Epithelial cell of esophagus (primary cell): ENCODE results near the gene CDK11B.

Source experiments
- DNase-seq: peaks from one replicate; pipeline ENCODE4 v3.0.0; 2010; ENCODE audit warnings: low read depth
- H3K4me3 ChIP-seq: 2 replicates; pipeline ENCODE4 v1.5.1; 2011; ENCODE audit warnings: mild to moderate bottlenecking, low read length, control low read depth
- CTCF ChIP-seq: IDR thresholded peaks from 2 replicates; pipeline ENCODE4 v1.5.1; 2011; ENCODE audit warnings: low read depth, mild to moderate bottlenecking, low read length, control low read depth, inconsistent platforms; ENCODE audit not compliant: insufficient read depth; ENCODE audit errors: missing control alignments

Gene CDK11B

DNA sequence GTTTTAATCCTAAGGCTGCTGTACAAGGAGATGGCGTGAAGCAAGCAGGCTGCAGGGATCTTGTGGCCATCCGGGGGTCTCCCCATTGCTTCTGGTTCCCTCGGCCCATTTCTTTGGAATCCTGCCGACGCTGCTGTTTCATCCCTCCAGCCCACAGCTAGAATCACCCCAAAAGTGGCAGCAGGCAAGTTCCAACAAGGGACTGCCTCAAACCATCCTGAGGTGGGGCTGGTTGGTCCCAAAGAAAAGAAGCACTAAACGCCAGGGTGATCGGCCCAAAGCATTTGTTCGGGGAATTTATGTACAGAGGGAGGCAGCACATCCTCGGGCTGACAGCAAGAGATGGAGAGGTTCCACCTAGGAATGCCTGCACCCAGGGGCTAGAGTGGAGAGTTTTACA, 48.0 kb downstream of the CDK11B start:
- DNase-seq: no peak
- no peak overlapping the region for H3K4me3 ChIP-seq
- no peak for TF ChIP-seq CTCF

DNA sequence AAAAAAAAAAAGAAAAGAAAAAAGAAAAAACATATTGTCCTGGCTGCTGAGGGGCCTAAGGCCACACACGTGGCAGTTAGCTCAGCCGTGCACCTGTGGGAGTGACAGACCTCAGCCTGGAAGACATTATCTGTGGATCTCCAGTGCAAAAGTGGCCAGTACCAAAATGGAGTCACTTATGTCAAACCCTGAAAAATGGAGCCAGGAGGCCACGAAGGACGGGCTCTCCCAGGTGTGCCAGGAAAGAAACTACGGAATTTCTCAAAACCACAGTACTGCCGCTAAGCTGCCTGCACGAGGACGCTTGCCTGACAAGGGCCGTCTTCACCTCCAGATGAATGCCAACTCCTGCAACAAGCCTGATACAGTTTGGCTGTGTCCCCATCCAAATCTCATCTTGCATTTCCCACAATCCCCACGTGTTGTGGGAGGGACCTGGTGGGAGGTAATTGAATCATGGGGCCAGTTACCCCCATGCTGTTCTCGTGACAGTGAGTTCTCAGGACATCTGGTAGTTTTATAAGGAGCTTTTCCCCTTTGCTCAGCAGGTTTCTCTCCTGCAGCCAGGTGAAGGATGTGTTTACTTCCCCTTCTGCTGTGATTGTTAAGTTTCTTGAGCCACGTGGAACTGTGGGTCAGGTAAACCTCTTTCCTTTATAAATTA, 48.9 kb downstream of the CDK11B start:
- H3K4me3 ChIP-seq: no peak overlapping the region
- no peak for DNase-seq
- TF ChIP-seq CTCF: no peak

DNA sequence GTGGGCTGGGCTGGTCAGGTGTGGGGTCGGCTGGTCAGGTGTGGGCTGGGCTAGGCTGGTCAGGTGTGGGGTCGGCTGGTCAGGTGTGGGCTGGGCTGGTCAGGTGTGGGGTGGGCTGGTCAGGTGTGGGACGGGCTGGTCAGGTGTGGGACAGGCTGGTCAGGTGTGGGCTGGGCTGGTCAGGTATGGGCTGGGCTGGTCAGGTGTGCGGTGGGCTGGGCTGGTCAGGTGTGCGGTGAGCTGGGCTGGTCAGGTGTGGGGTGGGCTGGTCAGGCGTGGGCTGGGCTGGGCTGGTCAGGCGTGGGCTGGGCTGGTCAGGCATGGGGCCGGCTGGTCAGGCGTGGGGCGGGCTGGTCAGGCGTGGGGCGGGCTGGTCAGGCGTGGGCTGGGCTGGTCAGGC, 52.6 kb downstream of the CDK11B start:
- DNase-seq: no peak
- H3K4me3 ChIP-seq: no peak overlapping the region
- TF ChIP-seq CTCF: no peak

GRCh38 chr1:1605724-1606123, 53.1 kb downstream of the CDK11B start:
- TF ChIP-seq CTCF: no peak
- no peak for DNase-seq
- no peak overlapping the region for H3K4me3 ChIP-seq

- TF ChIP-seq CTCF: no peak
- no peak overlapping the region for H3K4me3 ChIP-seq
- DNase-seq: no peak
These were observed 53.7 kb downstream of the CDK11B start for GRCh38 chr1:1605034-1605591.

GRCh38 chr1:1604374-1605033, 54.3 kb downstream of the CDK11B start:
- DNase-seq: no peak
- no peak for TF ChIP-seq CTCF
- H3K4me3 ChIP-seq: no peak overlapping the region
